D721Med (cell line): ENCODE measurements around the gene LSAMP.
"Not testable (repeated sequence)": the region's sequence is repeated elsewhere in the genome, so short reads cannot be mapped to it uniquely, and the experiment has no call there.

Experiments
- DNase-seq: peaks from one replicate; pipeline ENCODE4 v3.0.0; 2011; ENCODE audit warnings: low spot score; ENCODE audit not compliant: insufficient read length
- FAIRE-seq: peaks from 2 replicates; lab custom pipeline; 2011; peaks lifted over from hg19 to GRCh38; lab: Jason Lieb, UNC
- CTCF ChIP-seq: IDR thresholded peaks from 2 replicates; pipeline ENCODE4 v1.5.1; 2012; ENCODE audit warnings: mild to moderate bottlenecking, control low read depth; ENCODE audit not compliant: insufficient read depth; ENCODE audit errors: missing control alignments

Gene LSAMP

GRCh38 chr3:115789481-115789880 is 655.8 kb downstream of the LSAMP start:
- no peak for TF ChIP-seq CTCF
- DNase-seq (no peak), FAIRE-seq (no peak)

- no peak for DNase-seq
- no peak for FAIRE-seq
- TF ChIP-seq CTCF, result no peak
These were observed 656.3 kb downstream of the LSAMP start for GRCh38 chr3:115788921-115789470.

- TF ChIP-seq CTCF, result no peak
- FAIRE-seq (no peak), DNase-seq (no peak)
These were observed 657.5 kb downstream of the LSAMP start for GRCh38 chr3:115787818-115788217.

GRCh38 chr3:115785782-115786181 is 659.5 kb downstream of the LSAMP start:
- DNase-seq, result no peak
- TF ChIP-seq CTCF, result no peak
- no peak for FAIRE-seq

- no peak for DNase-seq
- no peak for FAIRE-seq
- TF ChIP-seq CTCF, result no peak
These were observed 660.3 kb downstream of the LSAMP start for GRCh38 chr3:115784739-115785536.

GRCh38 chr3:115783938-115784738 is 661.1 kb downstream of the LSAMP start:
- FAIRE-seq, result no peak
- DNase-seq, result peak; percentile 69
- peak; percentile 82 for TF ChIP-seq CTCF

GRCh38 chr3:115783426-115783825 is 661.9 kb downstream of the LSAMP start:
- FAIRE-seq, DNase-seq: not testable (repeated sequence)
